HG03442 (cell line): ENCODE results near the gene SHQ1.

ENCODE experiments used
- ATAC-seq: cut with Tn5 transposase; IDR thresholded peaks from one replicate; pipeline ENCODE4 v1.9.1; 2021; ENCODE audit warnings: mild to moderate bottlenecking, moderate library complexity; ENCODE audit not compliant: unreplicated experiment

The SHQ1 gene

DNA sequence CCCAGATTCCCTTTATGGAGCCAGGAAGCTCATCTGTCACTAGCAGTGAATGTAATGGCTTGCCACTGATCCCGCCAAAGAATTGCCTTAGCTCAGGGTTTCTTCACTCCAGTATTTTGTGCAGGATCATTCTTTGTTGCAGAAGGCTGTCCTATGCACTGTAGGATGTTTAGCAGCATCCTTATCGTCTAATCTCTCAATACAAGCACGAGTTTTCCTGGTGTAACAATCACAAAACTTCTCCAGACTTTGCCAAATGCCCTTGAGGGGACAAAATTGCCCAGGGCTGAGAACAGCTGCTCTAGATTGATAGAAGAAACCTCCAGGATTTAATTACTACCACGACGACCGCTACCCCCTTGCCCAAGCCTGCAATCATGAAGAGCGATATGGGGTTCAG is 6.8 kb upstream of the SHQ1 start:
- ATAC-seq = no peak

DNA sequence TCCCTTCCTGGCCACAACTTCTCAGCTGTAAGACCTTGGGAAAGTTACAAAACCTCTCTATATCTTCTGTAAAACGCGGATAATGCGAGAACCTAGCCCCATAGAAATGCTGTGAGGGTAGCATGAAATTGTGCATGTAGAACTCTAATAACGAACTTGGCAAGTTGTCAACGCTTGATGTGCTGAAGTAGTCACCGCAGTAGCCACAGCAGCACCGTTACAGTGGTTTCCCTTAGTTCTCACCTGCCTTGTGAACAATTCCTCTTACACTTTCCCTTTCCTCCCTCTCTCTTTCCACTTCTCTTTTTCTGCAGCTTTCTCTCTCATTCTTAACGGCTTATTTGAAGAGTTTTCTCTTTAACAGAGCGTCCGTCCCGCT is 447 bp upstream of the SHQ1 start:
- peak; percentile 38 for ATAC-seq

DNA sequence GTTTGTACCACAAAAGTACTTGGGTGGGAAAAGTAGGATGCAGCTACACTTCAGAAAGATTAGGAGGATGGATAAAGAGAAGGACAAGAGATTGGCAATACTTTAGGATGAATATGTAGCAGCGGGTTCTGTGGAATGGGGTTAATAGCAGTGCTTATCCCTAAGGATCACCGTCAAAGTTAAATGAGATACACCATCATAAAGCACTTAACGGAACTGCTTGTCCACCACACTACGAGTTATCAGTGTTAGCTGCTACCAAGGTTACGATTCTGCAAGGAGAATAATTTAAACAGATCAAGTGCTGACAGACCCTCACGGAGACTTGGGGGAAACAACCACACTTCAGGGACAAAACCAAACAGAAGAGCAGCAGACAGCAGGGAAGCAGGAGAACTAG is 963 bp downstream of the SHQ1 start:
- no peak for ATAC-seq

DNA sequence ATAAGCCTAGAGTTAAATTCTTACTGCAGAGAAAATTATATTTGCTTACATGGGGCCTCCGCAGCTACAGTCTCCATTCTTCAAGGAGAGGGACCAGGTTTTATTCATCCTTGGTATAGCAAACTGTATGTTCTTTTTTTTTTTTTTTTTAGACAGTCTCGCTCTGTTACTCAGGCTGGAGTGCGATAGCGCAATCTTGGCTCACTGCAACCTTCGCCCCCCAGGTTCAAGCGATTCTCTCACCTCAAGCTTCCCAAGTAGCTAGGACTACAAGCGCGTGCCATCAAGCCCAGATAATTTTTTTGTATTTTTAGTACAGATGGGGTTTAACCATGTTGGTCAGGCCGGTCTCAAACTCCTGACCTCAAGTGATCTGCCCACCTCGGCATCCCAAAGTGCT is 2.1 kb downstream of the SHQ1 start:
- no peak for ATAC-seq

DNA sequence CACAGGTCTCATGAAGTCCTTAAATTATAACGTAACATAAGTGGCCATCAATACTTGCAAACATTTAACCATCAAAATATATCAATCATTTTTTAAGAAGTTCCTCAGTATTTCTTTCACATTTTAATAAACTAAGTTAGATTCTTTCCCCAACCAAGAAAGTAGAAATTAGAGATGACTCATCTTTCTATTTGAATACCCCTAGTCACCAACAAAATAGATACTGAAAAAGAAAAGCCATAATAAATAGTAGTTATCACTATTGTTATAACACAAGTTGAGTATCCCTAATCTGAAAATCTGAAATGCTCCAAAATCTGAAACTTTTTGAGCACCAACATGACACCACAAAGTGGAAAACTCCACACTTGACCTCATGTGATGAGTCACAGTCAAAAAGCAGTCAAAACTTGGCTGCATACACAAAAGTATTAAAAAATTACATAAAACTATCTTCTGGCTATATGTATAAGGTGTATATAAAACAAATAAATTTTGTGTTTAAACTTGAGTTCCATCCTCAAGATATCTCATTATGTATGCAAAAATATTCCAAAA is 3.7 kb downstream of the SHQ1 start:
- peak; percentile 27 for ATAC-seq

DNA sequence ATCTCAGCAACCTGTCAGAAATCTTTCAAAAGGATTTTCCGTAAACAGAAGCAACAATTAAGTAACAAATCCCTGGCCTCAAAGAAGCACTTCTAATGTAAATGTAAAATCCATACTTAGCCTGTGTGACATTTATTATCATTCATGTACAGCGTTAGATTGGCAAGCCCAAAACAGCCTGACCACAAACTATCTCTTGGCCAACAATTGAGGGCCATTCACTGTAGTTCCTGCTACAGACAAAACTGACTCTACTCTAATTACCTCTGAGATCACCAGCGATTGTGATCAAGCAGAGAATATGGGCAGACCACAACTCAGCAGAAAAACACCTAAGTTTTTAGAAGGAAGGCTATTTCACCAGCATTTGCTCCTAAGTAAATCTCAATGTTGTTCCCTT is 9.2 kb downstream of the SHQ1 start:
- no peak for ATAC-seq

DNA sequence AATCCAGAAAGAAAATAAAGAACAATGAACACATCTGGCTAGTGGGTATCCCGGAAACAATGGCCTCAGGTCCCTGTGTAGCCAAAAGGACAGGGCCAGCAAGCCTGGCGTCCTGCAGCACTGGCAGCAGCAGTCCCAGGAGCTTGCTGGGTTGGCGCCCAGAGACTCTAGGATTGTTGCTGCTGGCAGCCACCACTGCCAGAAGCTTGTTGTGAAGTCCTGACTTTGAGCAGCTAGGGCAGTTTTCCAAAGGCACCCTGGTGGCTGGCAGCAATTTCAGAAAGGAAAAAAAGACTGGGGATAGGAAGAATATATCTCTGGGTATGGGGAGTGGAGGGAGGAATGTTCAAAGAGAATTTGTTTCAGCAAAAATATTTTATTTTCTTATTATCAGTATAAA is 11.3 kb downstream of the SHQ1 start:
- no peak for ATAC-seq

DNA sequence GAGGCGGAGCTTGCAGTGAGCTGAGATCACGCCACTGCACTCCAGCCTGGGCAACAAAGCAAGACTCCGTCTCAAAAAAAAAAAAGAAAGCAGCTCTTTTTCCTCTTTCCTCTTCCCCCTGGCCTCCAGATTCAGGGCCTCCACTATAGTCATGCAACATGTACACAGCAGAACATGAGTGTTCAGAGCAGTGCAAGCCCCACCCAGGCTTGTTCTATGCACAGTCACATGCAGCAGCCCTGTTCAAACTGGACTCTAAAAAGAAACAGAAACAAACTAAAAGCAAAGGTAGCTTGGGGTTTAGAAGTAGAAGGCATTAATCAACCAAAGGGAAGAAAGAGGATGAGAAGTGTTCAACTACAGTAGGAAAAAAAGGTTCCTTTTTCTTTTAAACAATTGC is 11.8 kb downstream of the SHQ1 start:
- no peak for ATAC-seq

DNA sequence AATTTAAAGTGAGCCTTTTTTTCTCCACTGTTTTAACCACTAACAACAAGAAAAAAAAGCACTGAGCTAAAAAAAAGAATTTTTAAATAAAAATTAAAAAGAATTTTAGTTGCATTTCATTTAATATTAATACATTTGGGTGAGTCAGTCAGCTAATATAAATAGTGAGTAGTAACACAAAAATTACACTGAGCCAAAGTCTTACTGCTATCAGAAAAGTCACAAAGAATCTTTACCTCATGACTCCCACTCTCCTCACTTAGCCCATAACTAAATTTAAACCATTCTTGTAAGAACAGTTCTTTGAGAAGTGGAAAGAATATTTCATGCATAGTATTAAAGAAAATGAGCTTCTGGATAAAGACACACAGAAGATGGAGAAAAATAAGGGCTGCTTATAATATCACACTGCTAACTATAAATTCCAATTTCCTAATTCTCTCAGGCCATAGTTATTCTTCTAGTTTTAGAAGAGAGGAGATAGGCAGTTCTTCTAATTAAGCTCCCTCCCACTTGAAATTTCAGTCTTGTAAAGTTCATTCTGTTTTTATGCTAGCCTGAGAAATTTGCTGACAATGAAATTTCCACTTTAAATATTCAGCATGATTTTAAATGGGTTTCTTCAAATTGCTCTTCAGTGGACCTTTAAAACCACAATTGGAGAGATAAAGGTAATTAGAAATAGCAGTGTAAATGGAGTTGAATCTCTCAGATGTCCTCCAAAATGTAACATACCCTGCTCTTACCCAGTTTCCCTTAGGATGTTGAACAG is 17.6 kb downstream of the SHQ1 start:
- ATAC-seq = no peak

DNA sequence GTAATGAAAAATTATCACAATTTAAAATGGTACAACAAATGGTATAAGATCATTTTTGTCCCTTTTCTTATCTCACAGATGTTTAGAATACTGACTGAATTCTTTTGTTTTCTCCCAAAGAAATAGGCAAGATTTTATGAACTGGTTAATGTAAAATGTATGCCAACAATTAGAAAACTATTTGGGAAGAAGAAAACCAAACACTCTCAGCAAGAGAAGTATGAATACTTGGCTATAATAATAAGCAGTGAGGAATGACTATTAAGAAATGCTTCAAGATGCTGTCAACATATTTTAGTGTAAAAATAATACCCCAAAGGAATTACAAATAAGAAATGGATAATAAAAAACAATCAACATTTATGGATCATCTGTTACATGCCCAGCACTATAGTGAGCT is 18.5 kb downstream of the SHQ1 start:
- no peak for ATAC-seq

DNA sequence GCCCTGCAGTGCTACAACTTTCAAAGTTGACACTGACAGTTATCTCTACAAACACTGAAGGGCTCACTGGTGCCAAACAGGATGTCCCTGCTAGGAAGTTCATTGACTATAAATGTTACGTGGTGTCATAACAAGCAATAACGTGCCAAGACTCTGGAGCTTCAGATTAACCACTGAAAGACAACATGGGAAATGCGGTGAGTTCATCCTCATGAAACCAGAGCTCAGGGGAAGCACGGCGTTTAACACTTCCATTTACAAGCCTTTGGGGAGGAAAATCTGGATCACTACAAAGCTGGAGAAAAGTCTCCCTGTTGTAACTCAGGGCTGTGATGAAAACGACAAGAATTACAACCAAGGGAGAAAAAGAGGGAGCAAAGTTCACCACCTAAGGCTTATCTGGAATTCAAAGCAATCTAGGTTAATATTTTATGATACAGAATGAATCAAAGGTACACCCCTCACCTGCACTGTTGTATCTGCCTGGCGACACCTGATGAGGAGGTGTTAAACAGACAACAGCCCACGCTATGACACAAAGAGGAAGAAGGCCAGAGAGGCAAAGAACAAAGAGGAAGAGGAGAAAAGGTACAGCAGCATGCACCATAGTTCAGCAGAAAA is 27.0 kb downstream of the SHQ1 start:
- peak; percentile 19 for ATAC-seq

DNA sequence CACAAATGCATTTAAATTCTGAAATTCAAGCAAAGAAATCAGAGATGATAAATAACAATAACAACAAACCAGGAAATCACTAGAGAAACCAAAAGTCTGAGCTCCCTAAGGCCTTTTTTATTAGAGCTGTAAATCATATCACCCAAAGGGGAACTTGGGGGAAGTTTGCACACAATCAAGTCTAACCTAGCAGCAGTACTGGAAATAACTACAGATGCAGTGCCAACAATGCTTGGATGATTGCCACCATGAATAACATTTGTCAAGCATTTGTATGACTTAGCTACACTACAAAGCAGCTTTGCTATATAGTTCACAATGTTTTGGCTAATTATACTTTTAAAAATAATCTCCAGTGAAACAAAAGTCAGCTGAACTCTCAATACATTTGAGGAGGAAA is 27.8 kb downstream of the SHQ1 start:
- no peak for ATAC-seq

DNA sequence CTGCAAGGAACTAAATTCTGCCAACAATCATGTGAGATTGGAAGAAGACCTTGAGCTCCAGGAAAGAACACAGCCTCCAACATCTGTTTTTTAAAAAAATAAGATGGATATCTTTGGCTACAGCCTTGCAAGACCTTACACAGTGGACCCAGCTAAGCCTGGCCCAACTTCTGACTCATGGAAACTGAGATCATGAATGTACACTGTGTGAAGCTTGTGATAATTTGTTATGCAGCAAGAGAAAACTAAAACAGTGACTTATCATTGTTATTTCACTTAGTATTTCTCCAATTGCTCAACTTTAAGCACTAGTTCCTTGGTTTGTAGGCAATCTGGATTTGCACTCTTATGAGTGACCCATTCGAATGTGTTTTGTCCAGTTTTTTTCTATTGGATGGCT is 29.3 kb downstream of the SHQ1 start:
- ATAC-seq = no peak

DNA sequence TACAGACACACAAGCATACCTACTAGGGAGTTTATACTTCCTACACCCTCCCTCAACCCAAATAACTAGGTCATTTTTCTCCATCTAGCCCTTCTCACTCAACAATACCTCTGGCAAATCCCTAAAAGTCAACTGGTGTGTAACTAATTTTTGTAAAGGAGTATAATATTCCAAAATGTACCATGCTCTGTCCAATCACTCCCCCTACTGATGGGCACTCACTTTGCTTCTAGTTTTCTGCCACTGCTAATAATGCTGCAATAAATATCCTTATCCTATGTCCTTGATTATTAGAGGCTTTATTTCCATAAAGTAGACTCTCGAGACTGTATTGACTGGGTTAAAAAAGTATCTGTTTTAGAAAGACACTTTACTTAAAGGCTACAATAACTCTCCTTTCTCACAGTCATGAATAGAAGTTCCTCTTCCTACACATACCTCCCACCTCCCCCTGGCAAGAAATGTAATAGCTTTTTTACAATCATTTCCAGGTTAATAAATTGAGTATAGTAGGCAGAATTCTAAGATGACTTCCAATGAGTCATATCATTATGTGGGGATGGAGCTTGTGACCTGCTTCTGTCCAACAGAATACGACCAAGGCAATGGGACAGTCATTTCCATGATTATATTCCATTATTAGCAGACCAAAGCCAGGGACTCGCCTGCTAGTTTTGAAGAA is 30.0 kb downstream of the SHQ1 start:
- ATAC-seq = no peak

DNA sequence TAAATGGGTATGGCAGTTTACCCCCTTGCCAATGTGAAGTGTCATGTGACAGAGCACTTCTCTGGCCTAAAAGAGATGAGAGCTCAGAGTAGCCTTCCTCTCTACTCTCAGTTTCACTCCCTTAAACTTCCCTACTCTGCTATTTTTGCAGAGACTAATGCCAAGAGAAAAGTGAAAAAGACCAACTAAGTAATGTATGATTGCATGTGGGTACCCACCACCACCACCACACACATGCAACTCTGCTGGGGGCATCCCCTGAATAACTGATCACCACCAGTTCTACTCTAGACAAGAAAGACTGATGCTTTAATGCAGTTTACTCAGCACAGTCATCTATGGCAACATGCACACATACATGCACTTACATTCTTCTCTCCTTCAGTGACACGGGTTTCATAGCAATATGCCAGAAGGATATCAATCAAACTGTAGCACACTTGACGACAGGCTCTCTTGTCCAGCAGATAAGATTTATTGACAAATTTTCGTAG is 31.3 kb downstream of the SHQ1 start:
- ATAC-seq = peak; percentile 63

DNA sequence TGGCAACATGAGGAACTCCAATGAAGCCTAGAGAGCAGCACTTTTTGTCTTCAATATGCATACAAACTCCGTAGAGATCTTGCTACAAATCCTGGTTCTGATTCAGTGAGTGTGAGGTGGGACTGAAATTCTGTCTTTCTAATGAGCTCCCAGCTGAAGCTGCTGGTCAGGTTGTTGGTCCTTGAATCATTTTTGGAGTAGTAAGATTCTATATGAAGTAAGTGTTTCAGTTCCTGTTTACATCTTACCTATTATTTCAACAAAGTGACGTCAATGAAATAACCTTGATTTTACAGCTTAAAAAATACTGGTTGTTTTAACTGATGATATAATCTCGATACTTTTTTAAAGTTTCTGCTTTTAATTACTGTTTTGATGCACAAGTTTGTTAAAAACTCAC is 33.9 kb downstream of the SHQ1 start:
- ATAC-seq = peak; percentile 35

DNA sequence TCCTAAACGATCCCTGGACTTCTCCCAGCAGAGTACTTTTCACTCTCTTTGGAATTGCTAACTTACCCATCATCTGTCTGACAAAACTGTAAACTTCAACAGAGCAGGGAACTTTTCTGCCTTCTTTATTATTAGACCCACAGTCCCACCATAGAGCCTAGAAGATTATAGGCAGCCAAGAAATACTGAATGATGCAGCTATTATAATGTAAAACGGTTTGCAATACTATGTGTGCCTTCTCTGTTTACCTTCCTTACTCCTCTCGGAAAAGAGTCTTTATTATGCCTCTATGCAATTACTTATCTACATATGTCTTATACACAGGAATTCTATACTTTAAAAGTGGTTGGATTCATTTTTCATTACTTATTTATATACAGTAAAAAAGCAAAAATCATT is 36.0 kb downstream of the SHQ1 start:
- ATAC-seq = no peak

DNA sequence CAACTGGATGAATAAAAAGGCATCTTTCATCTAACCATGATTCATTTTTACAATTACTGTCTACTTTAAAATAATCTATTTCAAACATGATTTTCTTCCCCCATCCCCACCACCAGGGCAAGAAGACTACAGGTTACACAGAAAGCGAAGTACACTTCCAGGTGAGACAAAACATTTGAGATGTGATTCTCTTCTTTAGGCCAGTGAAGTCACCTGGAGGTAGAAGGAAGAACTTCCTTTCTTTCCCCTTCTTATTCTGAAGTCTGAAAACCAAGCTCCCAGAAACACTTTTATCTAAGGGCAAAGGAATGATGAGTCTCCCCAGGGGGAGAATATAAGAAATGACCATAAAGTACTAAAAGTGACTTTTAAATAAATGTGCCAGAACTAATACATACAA is 36.7 kb downstream of the SHQ1 start:
- no peak for ATAC-seq

DNA sequence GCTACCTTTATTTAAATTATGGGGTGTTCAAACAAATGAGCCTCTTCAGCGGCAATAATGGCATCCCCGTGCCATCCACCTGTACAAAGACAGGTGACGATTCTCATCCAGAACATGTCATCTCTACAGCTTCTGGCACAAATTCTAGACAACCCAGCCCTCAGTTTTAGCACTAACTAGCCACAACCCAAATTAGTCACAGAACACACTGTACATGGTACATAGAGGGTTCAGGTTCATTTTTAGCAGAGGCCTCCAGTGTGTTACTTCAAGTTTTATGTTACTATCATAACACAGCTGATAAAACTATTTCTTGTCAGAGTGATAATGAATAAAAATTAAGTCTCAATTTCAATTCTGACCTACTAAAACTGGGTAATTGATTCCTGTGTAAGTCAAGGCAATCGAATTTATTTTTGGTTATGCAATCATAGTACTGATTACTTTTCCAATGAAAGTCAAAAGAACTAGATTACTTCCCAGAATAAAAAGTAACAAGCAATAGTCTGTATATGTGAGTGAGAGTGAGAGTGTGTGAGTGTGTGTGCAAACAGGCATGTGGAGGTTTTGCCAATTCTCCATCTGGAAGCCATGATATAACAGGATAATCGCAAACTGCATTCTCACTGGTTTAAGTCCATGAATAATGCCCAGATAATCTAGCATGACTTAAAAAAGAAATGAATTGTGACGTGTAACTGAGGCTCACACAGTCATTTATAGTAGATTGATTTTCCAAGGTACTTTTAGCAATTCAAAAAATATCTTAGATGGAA is 37.4 kb downstream of the SHQ1 start:
- ATAC-seq = no peak

DNA sequence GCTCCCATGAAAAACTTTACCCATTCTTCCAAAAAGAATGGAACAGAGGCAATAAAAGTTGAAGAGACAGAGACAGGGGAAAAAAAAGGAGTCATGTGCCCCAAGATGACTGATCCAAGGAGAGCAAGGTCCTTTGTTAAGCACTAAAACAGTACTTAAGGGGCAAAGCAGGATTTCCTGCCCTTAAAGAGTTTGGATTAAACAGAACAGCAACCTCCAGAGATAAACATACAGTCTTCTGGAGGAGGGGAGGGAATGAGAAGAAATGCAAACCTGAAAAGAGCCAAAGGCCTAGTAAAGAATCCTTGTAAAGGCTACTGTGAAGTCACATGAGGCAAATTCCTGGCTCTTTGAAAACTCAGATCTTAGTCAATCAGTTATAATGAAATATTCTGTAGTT is 38.2 kb downstream of the SHQ1 start:
- ATAC-seq = no peak

DNA sequence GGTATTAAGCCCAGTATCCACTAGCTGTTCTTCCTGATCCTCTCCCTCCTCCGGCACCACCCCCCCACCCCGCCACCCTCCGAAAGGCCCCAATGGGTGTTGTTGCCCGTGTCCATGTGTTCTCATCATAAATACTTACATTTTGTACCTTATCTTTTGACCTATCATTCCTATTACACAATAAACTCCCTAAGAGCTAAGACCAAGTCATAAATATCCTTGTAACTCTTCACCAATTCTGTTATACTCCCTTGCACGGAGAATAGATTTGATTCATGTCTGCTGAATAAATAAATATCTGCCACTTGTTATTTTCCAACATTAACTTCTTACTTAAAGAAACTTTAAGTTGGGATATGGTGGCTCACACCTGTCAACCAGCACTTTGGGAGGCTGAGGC is 43.9 kb downstream of the SHQ1 start:
- no peak for ATAC-seq
